CD4-positive, alpha-beta T cell treated with Interleukin-1 beta for 1 hour (primary cell): ENCODE measurements around the gene FCN2.

ENCODE experiments used
- DNase-seq, 2 donors: peaks; one replicate each; pipeline ENCODE4 v3.0.0-alpha.2; 2020 to 2022

The FCN2 gene

GRCh38 chr9:134869554-134870300 lies 10.9 kb upstream of the FCN2 start:
- DNase-seq, result no peak

DNA sequence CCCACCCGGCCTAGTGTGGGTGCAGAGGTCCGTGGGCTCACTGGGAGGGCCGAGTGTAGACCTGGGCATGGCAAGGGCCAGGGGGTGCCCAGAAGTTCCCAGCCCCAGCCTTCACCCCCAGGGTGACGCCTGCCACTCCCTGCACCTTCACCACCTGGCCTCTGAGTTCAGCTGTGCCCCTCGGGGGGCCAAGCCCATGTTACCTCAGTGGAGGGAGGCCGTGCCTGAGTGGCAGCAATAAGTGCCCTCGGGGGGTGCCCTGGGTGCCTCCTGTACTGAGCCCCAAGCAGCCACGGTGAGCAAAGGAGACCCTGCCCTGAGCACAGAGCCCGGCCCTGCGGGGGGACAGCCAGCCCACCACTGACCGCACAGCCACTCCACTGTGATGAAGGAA lies 10.3 kb upstream of the FCN2 start:
- no peak for DNase-seq

DNA sequence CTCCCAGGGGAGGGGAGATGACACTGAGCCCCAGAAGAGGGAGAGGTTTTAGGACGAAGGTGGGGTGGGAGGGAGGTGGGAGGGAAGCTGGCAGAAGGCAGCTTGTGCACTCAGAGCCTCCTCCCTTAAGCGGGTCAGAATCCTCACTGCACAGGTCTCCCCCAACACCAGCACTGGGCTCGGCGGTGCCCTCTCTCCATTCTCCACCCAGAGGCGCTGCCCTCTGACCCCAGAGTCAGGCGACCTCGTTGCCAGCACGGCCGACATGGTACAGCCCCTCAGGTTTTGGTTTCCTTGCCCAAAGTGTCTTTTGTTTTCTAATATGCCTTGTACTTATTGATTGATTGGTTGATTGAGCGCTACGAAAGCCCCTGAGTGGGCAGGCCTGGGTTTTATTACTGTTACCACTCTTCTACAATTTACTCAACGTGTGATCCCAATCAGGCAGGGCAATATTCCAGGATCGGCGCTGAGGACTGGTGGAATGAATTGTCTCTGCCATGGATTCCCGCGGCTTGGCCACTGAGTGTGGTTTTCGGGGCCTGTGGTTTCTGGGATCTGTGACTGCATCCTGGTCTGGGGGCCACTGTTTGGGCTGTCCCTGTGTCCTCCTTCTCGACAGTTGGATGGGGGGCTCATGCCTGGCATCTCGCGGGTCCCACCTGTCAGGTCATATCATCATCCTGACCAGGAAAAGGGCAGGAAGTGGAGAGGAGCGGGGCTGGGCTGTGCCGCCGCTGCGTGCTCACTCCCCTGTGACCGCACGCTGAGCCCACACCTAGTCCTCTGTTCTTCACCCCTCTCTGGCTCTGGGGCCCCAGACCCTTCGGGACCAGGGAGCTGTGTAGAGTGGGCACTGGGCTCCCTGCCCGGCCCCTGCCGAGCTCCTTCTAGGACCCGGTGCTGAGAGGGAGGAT lies 9.6 kb upstream of the FCN2 start:
- DNase-seq, result no peak

DNA sequence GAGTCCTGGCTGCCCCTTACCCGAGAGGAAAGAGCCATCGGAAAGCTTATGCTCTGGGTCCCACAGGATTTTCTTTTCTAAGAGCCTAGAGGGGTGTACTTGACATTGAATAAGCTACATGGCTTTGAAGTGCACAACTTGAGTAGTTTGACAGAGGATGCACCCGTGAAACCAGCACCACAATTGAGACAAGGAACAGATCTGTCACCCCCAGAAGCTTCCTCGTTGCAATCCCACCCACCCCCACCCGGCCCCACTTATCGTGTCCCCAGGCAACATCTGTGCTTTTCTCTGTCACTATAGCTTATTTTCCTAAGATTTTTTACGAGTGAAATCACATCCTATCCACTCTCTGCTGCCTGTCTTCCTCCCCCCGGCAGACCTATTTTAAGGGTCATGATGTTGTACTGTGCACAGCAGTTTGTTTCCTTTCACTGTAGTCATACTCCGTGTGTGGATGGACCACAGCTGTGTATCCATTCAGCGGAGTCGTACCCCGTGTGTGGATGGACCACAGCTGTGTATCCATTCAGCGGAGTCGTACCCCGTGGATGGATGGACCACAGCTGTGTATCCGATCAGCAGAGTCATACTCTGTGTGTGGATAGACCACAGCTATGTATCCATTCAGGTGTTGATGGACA lies 8.8 kb upstream of the FCN2 start:
- DNase-seq, result no peak

GRCh38 chr9:134872482-134873231 lies 8.0 kb upstream of the FCN2 start:
- no peak for DNase-seq

DNA sequence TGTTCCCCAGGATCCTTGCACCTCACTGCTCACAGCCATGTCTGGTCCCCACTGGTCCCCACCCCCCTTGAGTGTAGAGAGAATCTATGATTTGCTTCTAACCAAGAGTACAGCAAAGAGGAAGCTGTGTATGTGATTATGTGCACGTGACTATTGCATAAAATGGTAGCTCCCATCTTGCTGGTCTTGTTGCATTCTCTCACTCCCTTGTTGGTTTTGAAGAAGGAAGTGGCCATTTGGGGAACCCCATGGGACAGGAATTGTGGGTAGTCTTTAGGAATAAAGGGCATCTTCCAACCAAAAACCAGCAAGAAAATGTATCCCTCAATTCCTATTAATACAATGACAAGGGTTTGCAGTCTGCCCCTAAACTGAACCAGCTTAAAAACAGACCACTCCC lies 5.2 kb upstream of the FCN2 start:
- DNase-seq, result no peak

DNA sequence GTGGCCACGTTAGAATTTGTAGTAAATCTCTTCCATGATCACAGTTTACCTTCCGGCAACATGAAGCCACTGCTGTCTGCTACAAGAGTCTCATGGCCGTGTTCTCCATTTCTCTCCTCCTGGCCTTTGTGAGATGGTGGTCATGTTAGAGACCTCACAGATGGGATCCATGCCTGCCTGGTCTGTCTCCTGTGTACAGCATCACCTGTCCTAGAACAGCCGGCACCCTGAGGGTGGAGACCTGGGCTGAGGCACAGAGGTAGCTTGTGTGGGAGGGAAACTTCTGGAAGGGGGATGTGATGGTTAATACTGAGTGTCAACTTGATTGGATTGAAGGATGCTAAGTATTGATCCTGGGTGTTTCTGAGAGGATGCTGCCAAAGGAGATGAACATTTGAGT lies 3.1 kb upstream of the FCN2 start:
- no peak for DNase-seq

DNA sequence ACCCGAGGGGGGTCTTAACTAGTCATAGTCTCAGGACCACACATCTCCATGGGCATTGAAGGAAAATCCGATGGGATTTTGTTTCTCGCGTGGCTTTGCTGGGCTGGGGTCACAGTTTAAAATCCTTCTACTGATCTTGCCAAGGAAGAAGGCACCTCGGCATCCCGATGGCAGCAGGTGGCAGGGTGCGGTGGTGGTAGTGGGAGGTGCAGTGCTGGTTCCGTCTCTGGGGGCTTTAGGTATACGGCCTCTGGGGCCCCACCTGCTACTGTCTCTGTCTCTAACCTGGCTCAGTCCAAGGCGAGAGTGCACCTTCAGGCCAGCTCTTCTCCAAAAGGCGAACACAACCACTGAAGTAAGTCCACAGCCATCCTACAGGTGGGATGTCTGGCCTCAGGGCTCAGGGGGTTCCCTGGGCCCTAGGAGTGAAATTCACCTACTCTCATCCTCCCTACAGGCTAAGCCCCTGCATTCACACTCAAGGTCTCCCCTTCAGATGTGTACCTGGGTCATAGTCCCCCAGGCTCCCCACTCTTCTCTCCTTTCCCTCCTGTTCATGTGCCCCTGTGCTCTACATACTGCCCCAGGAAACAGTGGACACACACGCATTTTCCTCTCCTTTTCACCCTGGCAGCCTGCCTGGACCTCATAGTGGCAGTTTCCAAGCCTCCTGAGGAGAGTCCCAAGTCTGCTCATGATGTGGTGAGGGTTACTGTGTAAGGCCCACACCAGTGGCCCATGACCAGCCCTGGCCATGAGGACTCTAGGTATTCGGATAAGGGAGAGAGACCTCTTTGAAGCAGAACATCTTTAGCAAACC lies 736 bp upstream of the FCN2 start:
- DNase-seq, result no peak

DNA sequence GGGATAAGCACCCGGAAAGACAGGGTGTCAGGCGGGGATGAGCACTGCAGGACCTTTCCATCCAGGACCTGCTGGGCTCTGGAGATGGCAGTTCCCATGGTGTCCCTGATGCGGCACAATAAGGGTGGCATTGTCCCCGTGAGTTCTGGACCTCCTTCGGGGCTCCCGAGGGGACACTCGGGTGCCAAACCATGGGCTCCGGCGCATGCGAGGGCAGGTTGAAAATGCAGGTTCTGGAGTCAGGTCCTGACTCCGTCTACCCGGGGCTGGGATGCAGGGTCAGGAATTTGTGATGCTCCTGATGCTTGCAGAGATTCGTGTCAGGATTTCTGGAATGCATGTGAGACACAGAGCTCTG lies 682 bp downstream of the FCN2 start:
- no peak for DNase-seq

DNA sequence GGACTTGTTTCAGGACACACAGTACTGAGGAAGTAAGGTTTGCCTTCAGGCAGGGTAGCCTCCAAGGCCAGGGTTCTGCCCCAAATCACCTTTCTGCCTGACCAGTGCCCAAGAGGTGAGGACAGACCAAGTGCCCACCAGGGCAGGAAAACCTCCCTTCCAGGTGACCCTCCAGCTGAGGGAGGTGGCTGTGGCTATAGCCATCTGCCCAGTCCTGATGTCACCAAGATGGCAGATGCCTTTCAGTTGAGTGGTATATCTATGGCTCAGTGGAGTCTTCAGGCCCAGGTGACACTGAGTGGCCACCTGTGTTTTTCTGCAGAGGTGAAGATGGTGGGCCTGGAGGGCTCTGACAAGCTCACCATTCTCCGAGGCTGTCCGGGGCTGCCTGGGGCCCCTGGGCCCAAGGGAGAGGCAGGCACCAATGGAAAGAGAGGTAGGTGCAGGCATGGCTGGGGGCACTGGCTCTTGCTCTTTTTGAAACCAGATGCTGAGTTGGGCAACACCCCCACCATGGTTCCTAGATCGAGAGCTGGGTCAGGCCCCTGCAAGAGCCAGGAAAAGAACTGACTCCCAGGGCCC lies 1.7 kb downstream of the FCN2 start:
- DNase-seq, result no peak

GRCh38 chr9:134883040-134883782 lies 2.6 kb downstream of the FCN2 start:
- DNase-seq, result no peak

GRCh38 chr9:134884492-134884891 lies 3.9 kb downstream of the FCN2 start:
- no peak for DNase-seq

GRCh38 chr9:134885001-134885678 lies 4.5 kb downstream of the FCN2 start:
- no peak for DNase-seq

DNA sequence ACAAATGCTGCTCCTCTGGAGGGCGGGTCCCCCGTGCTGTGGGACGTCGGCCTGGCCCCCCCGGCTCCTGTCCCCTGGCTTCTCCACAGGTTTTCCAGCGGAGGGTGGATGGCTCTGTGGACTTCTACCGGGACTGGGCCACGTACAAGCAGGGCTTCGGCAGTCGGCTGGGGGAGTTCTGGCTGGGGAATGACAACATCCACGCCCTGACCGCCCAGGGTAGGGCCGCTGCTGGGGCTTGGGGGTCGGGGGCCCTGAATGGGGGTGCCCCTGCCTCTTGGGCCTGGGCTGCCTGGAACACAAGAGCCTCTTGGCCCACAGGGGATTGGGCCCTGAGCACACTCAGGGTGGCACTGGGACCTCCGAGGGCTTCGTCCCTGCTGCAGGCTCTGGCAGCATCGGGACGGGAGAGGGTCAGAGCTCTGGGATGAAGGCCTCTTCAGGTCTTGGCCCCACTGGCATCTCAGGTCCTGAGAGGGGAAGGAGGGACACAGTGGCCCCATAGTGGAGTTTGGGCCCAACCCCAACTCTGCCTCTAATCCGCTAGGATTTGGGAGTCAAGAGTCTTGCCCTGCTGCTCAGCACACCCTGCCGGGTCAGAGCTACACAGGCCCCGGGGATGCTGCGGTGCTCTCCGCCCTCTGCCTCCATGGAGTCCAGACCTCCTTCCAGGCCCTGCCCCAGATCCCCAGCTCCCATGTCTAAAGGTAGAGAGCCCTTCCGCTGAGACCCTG lies 5.2 kb downstream of the FCN2 start:
- no peak for DNase-seq

DNA sequence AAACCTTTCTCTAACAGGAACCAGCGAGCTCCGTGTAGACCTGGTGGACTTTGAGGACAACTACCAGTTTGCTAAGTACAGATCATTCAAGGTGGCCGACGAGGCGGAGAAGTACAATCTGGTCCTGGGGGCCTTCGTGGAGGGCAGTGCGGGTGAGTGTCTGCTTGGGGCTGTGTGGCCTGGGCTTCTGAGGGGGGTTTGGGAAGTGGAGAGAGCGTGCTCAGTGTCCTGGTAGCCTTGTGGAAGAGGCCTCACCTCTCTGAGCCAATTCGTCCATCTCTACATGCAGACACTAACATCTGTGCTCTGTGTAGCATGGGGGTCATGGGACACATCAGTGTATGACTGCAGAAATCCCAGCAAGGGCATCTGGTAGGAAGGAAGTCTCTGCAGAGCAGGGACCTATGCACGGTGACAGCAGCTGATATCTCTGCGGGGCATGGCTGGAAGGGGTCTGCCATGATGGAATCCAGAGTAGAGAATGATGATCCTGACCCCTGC lies 5.9 kb downstream of the FCN2 start:
- DNase-seq, result no peak

DNA sequence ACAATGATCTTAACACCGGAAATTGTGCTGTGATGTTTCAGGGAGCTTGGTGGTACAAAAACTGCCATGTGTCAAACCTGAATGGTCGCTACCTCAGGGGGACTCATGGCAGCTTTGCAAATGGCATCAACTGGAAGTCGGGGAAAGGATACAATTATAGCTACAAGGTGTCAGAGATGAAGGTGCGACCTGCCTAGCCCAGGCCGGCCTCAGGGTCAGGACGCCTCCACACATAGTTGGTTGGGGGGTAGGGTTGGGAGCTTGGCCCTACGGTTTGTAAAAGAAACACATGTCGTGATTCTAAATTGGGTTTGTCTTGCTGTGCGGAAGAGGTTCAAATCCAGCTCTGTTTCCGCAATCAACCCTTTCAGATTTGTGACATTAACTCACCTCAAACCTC lies 6.6 kb downstream of the FCN2 start:
- no peak for DNase-seq

DNA sequence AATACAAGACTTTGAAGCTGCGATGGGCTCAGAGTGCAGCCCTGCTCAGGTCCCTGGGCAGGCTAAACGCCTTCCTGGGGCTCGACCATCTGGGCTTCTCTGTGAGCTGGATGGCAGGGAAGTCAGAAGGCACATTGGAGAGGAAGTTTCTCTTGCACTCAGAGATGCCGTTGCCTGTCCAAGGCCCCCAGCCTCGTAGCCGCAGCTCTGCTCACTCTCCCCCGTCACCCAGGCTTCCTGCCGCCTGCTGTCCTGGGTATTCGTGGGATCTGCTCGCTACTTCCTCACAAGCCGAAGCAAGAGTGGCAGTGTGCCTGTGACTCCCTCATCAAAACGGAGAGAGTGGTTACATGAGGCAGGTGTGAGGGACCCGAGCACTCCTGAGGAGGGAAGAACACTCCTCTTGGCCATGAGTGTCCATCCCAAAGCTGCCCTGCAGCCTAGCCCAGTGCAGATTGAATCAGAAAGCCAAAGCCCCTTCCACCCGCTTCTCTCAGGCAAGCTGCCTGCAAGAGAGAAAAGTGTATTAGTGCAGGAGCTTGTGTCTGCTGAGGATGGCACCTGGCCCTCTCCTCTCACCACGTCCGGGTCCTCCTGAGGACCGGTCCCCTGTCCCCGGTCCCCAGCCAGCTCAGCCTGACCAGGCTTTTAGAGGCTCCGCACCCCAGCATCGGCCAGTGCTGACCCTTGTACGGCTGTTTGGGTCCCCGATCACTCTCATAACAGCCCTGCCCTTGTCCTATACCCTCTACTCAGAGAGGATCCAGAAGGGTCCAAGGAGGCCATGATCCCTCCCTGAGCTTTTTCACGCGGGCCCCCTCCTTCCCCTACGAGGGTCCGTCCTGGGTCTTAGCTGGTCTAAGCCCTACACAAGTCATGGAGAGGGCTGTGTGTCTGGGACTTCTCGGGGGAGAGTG lies 7.3 kb downstream of the FCN2 start:
- no peak for DNase-seq

- no peak for DNase-seq
These were observed 8.1 kb downstream of the FCN2 start for GRCh38 chr9:134888603-134889190.
